GM10847 (cell line): ENCODE measurements around the gene PACRG.

Experiments used
- POLR2A ChIP-seq: IDR thresholded peaks from 2 replicates; pipeline ENCODE4 v1.6.1; 2011; ENCODE audit not compliant: insufficient read length; ENCODE audit errors: extremely low read depth

PACRG gene

DNA sequence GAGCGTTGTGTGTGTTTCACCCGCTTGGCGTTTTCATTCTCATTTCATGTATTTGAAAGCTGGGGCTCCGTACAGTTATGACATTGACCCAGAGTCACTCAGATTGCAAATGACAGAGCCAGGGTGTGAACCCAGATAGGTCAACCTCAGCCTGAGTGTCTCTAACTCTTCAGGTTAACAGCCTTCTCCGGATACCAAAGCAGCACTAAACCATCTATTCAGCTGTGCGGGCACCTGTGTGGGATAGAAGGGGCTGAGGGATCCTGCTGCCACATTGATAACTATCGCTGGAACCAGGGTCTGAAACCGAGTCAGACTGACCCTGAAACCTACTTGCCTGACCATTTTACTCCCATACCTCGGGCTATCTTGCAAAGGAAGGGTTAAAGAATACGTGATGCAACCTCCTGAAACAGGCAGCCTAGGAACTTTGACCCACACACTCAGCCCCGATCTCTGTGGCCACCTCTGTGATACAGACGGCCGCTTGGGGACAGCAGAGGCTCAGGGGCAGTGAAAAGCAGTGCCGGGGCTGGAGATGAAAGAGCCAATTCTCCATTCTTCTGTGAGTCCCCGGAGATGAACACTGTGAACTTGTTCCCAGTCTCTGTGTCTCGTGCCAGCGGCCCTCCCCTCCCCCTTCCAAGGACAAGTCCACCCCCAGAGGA, 453.2 kb downstream of the PACRG start:
- TF ChIP-seq POLR2A = no peak

DNA sequence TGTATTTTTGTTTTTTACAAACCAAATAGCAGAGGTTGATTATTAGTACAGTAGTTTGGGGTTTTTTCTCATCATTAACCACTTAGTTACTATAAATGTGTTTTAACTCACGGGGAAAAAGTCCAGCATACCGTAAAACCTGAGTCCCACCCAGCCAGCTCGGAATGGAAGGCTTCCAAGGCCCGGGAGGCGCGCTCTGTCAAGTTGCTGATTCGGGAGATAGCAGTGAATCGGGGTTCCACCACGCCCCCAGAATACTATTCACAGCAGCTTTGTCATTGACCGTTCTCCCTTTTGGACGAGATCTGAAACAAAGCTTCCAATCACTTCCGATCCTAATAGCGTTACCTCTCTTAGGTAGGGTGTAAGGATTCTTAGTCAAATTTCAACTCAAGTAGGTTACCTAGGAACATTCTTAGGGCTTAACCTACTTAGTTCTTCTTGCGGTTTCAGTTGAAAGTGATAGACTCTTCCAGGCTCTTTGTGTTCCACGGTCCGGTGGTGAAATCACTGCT, 453.9 kb downstream of the PACRG start:
- no peak for TF ChIP-seq POLR2A

DNA sequence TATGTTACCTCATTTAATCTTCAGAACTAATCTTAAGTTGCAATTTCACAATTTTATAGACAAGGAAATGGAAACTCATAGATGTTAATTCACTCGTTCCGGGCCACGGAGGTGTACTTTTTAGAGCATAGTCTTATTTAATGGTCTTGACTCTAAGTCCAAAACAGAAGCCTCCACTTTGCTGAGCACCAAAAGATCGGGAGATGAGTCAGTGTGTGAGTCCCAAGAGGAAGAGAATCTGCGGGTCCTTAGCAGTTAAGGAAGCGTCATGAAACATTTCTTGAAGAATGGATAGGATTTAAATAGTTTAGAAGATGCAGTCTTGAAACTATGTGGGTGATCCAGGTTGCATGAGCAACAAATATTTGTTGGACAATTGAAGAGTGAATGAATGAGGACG, 454.9 kb downstream of the PACRG start:
- TF ChIP-seq POLR2A = no peak

DNA sequence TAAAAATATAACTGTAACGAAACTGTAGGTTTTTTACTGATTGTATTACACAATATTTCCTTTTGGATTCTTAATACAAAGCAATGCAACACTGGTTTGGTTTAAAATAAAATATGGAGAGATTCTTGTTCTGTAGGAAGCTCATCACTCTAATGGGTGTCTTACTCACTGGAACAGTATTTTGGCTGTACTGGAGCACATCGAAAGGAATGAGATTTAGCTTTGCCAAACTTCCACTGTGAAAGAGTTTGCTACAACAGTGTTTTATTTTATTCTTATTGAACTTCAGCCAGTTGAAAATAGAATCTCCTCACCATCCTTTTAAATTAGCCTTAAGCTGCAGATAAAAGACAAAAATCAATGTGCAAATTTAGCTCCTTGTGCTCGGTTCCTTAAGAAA, 456.0 kb downstream of the PACRG start:
- no peak for TF ChIP-seq POLR2A

DNA sequence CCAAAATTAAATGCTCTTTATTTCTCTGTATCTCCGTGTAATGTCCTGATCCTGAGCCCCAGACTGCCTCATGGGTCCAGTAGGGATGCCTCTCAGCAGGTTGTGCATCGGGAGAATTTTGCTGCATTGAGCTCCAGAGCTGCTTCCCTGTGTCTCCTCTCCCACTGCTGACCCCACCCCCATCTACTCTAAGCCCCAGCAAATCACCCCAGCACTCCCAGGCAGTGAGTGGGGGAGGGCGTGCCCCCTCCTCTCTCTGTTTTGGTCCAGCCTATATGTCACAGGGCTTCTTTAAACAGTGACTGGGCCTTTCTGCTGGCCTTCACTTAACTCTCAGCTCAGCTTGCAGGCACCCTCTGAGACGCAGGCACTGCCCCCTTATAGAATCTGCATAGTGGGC, 458.0 kb downstream of the PACRG start:
- no peak for TF ChIP-seq POLR2A

DNA sequence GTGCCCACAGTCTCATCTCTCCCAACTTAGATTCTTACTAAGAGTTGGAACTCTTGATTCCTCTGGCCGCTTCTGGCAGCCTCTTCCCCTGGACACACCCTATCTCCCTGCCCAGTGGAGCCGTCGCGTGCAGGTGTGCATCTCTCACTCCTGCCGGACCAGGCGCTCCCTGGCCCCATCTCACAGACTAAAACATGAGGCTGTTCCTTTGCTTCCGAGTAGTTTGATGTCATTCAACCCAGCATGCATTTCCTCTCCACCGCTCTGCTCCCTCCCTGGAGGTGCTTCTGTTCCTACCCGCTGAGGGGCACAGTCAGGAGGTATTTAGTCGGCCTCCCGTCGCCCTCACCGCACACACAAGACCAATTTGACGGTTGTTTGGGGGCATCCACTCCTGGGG, 458.8 kb downstream of the PACRG start:
- TF ChIP-seq POLR2A = no peak

DNA sequence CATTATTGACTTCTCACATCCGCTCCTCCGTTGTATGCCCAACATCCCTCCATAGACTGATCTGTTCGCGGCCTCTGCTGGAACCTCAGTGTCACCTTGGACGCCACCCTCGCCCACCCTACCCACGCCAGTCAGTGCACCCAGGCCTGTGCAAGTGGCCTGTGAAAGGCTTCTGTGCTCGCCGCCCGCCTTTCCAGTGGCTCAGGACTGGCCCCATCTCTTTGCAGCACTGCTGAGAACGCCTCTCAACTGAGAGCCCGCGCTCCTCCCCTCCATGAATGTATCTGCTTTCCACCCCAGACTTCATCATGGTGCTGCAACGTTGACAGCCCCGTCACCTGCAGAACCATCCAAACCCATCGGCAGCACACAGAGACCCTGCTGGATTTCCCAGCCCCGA, 459.4 kb downstream of the PACRG start:
- TF ChIP-seq POLR2A = no peak

DNA sequence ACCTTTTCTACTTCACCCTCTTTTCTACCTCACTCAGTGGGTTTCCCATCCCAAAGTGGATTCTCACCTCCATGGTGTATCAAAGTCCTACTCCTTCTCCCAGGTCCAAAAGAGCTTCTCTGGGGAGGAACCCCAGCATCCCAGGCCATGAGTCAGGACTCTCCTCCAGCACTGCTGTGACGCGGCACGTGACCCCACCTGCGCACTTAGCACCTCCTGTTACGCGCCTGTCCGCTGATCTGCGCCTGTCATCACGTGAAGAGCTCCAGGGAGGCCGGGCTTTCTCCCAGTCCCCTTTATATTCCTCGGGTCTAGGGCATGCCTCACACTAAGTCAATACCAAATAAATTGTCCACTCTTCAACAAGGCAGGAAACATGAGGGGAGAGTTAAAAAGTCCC, 459.8 kb downstream of the PACRG start:
- TF ChIP-seq POLR2A = no peak

DNA sequence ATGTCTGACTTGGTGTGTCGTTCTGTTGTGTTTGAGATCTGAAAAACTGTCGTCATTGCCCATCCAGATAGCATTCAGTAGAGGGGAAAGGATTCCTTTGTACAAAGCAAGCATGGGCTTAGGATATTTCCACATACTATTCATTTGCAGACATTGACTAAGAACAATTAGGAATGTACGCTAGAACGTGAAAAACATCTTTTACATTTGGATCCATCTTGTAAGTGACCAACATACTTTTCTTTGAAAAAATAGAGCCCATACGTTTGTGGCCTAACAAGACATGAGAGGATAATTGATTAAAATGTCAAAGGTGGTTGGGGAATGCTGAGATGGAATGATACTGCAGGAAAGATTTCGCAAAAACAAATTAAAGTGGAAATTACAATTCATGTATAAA, 461.0 kb downstream of the PACRG start:
- TF ChIP-seq POLR2A = no peak

DNA sequence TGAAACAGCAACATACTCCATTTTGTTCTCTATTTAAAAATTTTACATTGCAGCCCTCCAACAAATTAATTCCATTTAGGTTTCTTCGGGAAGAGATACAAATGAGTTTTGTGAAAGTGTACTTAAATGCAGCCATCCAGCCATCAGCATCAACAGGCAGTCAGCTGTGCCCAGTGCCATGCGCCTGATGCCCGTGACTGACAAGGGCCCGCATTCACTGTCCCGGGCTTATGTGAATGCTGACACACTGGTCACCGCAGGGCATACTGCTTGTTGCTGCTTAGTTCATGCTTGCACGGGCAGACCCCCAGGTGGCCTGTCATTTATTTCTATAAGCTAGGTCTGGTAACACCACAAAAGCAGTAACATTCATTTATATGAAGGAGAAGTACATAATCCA, 461.8 kb downstream of the PACRG start:
- TF ChIP-seq POLR2A = no peak

DNA sequence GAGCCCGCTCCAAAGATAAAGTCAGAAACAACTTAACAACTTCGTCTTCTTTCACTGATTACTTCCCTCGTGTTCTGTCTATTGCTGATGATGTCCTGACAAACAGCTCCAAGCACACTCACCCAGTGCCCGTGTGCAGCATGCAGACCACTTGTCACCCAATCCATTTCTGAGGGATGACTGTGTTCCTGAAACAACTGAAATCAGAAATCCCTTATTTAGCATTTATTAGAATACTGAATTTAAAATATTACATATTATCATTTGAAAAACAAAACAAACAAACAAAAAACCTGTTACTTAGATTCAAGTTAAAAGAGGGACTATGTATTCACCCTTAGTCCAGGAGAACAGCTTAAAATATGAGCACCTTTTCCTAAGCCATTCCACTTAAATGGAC, 463.0 kb downstream of the PACRG start:
- no peak for TF ChIP-seq POLR2A

DNA sequence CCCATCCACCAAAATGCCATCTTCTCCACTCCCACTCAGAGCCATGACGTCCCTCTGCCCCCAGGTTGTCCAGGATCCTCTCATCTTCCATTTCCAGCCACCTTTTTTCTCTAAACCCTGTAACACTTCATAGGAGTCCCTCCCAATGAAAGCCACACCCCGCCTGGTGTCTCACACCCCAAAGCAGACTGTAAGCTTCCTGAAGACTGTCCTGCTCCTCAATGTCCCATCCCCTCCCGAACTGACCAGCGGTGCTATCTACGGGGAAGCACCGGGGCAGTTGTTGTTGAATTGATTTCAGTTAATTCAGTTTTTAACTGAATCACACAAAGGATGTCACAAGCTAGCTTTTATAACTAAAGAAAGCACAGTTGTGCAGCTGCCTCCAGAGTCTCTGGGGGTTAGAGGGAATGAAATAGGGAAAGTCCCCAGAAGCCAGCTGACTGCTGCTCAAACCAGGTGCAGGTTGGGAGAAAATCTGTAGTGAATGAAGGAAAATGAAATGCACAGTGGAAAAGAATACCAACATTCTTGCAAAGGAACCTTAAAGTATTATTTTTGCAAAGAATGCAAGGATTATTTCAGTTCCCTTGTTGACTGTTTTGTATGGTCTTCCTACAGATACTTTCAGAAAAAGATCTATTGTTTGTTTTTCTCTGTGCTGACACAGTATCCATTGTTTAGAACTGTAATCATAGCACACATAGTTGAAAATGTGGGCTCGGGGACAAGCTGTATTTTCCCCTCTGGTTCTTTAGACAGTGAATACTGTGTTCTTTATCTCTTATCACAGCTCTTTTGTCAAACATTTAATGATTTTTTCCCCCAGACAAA, 464.1 kb downstream of the PACRG start:
- TF ChIP-seq POLR2A = no peak

DNA sequence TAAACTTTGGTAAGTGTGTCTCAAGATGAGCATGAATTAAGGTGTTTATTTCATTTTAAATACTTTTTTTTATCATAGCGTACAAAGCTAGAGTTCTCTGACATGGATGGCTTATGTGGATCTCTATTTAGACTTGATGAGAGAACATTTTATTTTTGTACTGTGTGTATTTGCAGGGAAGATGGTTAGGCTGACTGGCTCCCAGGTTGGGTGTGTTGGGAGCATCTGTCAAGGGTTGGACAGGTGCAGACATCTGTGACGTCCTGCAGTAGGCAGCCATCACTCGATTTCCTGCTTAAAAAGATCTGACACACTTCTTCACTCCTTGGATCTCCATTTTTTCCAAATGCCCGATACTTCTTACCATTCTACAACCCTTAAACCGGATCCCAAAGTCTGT, 464.8 kb downstream of the PACRG start:
- TF ChIP-seq POLR2A = no peak

DNA sequence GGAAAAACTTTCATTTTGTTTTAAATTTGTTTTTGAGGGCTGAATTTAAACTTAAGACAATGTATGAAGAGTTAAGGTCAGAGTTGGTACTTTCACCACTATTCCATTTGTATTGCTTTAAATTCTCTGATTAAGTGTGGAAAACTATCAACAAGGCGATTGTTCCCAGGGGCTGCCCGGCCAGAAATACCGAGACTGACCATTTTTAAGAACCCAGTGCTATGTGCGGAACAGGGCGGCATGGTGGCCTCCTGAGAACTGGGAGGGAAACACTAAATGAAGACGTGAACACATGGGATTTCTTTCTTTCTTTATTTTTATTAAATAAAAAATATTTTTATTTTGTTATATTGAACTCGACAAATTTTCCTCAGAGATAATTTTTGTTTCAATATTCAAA, 465.6 kb downstream of the PACRG start:
- no peak for TF ChIP-seq POLR2A

DNA sequence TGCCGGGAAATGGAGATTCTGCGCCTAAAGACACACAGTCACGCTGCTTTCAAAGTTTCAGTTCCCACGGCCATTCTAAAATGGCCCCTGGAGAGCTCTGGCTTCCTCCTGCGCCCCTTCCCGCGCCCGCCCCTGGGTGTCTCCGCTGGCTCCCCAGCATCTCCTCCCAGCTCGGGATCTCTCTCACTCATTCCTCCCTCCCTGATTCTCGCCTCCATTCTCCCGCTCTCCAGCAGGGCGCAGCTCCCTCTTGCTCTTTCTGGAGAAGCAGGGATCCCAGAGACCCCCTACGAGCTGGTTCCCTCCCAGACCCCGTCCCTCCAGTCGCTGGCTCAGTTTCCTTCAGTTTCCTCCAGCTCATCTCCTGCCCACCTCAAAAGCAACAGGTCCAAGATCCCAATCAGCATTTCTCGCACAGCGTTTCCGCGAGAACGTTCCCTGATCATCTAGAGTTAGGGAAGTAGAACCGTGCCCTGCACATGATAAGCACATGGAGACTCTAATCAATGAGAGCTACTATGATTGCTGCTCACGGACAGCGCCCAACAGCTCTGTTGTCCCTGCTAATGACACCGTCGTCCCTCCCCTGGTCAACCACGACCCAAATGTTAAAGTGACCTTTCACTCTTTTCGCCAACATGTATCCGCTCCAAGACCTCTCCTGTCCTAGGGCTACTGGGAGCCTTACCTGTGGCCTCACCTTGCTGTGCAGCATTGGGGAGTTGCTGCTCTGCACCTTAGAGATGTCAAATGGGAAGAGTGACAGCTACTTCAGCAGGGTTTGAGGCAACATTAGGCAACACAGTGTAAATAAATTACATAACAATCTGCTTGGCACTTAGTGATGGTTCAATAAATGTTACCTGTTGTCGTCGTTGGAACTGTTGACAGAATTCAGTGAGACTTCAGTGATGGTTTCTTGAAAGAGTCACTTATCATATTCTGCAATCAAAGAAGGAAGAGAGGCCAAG, 468.2 kb downstream of the PACRG start:
- TF ChIP-seq POLR2A = no peak
